ENCODE results near the gene EEF1AKMT4.
A peak's percentile ranks its signal among the peaks of the same experiment; 100 is the strongest.

Gene EEF1AKMT4

GRCh38 chr3:184298759-184299487 lies 49.5 kb downstream of the EEF1AKMT4 start, which contains the start of gene PSMD2:
Gene PSMD2 (plus strand): TSS chr3:184299241. CDS start chr3:184299267, 26 bp downstream.
- peak; percentile 95 for DNase-seq (ENCODE audit: low spot score)

GRCh38 chr3:184299488-184300377 lies 50.3 kb downstream of the EEF1AKMT4 start:
- peak; percentile 34 for DNase-seq (ENCODE audit: low spot score)

- no peak for DNase-seq (ENCODE audit: low spot score)
These were observed 50.9 kb downstream of the EEF1AKMT4 start for GRCh38 chr3:184300378-184300720.

GRCh38 chr3:184305577-184305976 lies 56.1 kb downstream of the EEF1AKMT4 start:
- DNase-seq (ENCODE audit: low spot score) = peak; percentile 73

- peak; percentile 78 for DNase-seq (ENCODE audit: low spot score)
These were observed 57.0 kb downstream of the EEF1AKMT4 start for GRCh38 chr3:184306341-184306972.

- DNase-seq (ENCODE audit: low spot score) = peak; percentile 66
These were observed 58.4 kb downstream of the EEF1AKMT4 start for GRCh38 chr3:184307915-184308314.

Measured in hematopoietic multipotent progenitor cell treated with erythropoietin and hydrocortisone succinate and interleukin-3 and kit ligand, for 15 days (in vitro differentiated cells).